H1 (cell line): ENCODE measurements around the gene TMSB10. TPM values are rescaled to one million over a fixed set of nuclear protein-coding genes. Genes with fewer than 3 reads are reported as not detected.

ENCODE experiments used
- CTCF ChIA-PET: fragments of 300-600 bp; sonication (Branson Sonifier 250); formaldehyde crosslinking; loops from one replicate; lab custom pipeline; 2021; ENCODE audit not compliant: partially characterized antibody; lab: Charles Lee
- POLR2A ChIA-PET: fragments of 300-600 bp; sonication (Branson Sonifier 250); formaldehyde crosslinking; loops from one replicate; lab custom pipeline; 2021; ENCODE audit warnings: inconsistent platforms; ENCODE audit not compliant: partially characterized antibody; lab: Charles Lee
- DNase-seq, 2 experiments: peaks; one replicate each; pipeline versions ENCODE4 v3.0.0 to v3.0.0-alpha.2; 2010 to 2022; ENCODE audit warnings: low spot score in 2 of 2, low read depth in 1 of 2, mixed read lengths in 1 of 2
- FAIRE-seq: peaks from 2 replicates; lab custom pipeline; 2011; peaks lifted over from hg19 to GRCh38; lab: Jason Lieb, UNC
- H2AFZ ChIP-seq: 2 replicates; pipeline ENCODE4 v1.8.1; 2012; ENCODE audit warnings: low read length, inconsistent platforms
- H2AK5ac ChIP-seq: 2 replicates; pipeline ENCODE4 v1.6.1; 2013; ENCODE audit warnings: low read depth, low read length
- H2BK120ac ChIP-seq: replicated peaks from 2 replicates; pipeline ENCODE3; 2013; ENCODE audit warnings: low read depth, low read length, inconsistent platforms
- H2BK12ac ChIP-seq: 2 replicates; pipeline ENCODE4 v1.6.1; 2013; ENCODE audit warnings: low read depth, low read length
- H2BK15ac ChIP-seq: 2 replicates; pipeline ENCODE4 v1.6.1; 2013; ENCODE audit warnings: low read length
- H2BK20ac ChIP-seq: 2 replicates; pipeline ENCODE4 v1.6.1; 2013; ENCODE audit warnings: low read length
- H2BK5ac ChIP-seq: 2 replicates; pipeline ENCODE4 v1.6.1; 2013; ENCODE audit warnings: low read depth, low read length
- H3K14ac ChIP-seq: 2 replicates; pipeline ENCODE4 v1.6.1; 2013; ENCODE audit warnings: inconsistent platforms; ENCODE audit not compliant: insufficient read length
- H3K18ac ChIP-seq: 2 replicates; pipeline ENCODE4 v1.6.1; 2013; ENCODE audit warnings: low read length; ENCODE audit errors: extremely low read depth
- H3K23ac ChIP-seq: 2 replicates; pipeline ENCODE4 v1.6.1; 2013; ENCODE audit warnings: inconsistent platforms; ENCODE audit not compliant: insufficient read length
- H3K23me2 ChIP-seq: 2 replicates; pipeline ENCODE4 v1.6.1; 2013; ENCODE audit warnings: low read depth, low read length
- H3K27ac ChIP-seq: 2 replicates; pipeline ENCODE4 v1.6.1; 2011; ENCODE audit warnings: low read depth, low read length, inconsistent platforms
- H3K27me3 ChIP-seq, 4 experiments: replicated peaks in 1 of 4; 1 replicate in 1 of 4; 2 replicates in 3 of 4; pipeline versions ENCODE4 v1.6.1 to v1.8.1; 2011 to 2013; ENCODE audit warnings: low read length in 3 of 4, mild to moderate bottlenecking in 3 of 4, inconsistent platforms in 2 of 4, mixed read lengths in 2 of 4, moderate library complexity in 1 of 4; ENCODE audit not compliant: control insufficient read depth in 3 of 4, insufficient read depth in 3 of 4; ENCODE audit errors: extremely low read depth in 1 of 4
- H3K36me3 ChIP-seq, 4 experiments: 2 replicates each; pipeline versions ENCODE4 v1.6.1 to v1.8.1; 2011 to 2013; ENCODE audit warnings: mild to moderate bottlenecking in 4 of 4, low read length in 3 of 4, moderate library complexity in 2 of 4, control low read depth in 1 of 4, inconsistent platforms in 1 of 4; ENCODE audit not compliant: insufficient read depth in 4 of 4, control insufficient read depth in 2 of 4
- H3K4ac ChIP-seq: replicated peaks from 2 replicates; pipeline ENCODE3; 2013; ENCODE audit warnings: low read length, low read depth, mixed read lengths, inconsistent platforms; ENCODE audit not compliant: insufficient read length
- H3K4me1 ChIP-seq, 4 experiments: replicated peaks in 1 of 4; 1 replicate in 1 of 4; 2 replicates in 3 of 4; pipeline versions ENCODE4 v1.6.1 to v1.8.1; 2011 to 2013; ENCODE audit warnings: low read length in 3 of 4, inconsistent platforms in 2 of 4, mixed read lengths in 1 of 4; ENCODE audit not compliant: insufficient read depth in 4 of 4, control insufficient read depth in 3 of 4
- H3K4me2 ChIP-seq, 2 experiments: 2 replicates each; pipeline versions ENCODE4 v1.6.1 to v1.8.1; 2011 to 2013; ENCODE audit warnings: low read depth in 2 of 2, low read length in 2 of 2, control low read depth in 1 of 2, inconsistent platforms in 1 of 2, mild to moderate bottlenecking in 1 of 2; ENCODE audit not compliant: insufficient read depth in 1 of 2
- H3K4me3 ChIP-seq, 4 experiments: fragments of 200-600, 300-600 bp in 1 of 4; sonication (generic), shearing (Covaris generic), sonication (Bioruptor Twin) in 1 of 4; 2 replicates each; pipeline versions ENCODE4 v1.5.1 to v1.8.1; 2011 to 2016; ENCODE audit warnings: low read length in 4 of 4, low read depth in 3 of 4, control low read depth in 2 of 4, inconsistent platforms in 2 of 4, mild to moderate bottlenecking in 2 of 4, mixed read lengths in 1 of 4, moderate library complexity in 1 of 4; ENCODE audit not compliant: insufficient read depth in 2 of 4; ENCODE audit errors: extremely low read depth in 1 of 4
- H3K56ac ChIP-seq: replicated peaks from 2 replicates; pipeline ENCODE3; 2013; ENCODE audit warnings: low read depth, mild to moderate bottlenecking, mixed read lengths, low read length, inconsistent platforms; ENCODE audit not compliant: insufficient read length
- H3K79me1 ChIP-seq: 2 replicates; pipeline ENCODE4 v1.6.1; 2013; ENCODE audit warnings: low read depth, low read length, control low read depth
- H3K79me2 ChIP-seq, 2 experiments: 2 replicates each; pipeline versions ENCODE4 v1.6.1 to v1.8.1; 2012 to 2013; ENCODE audit warnings: low read length in 2 of 2, mild to moderate bottlenecking in 2 of 2, inconsistent platforms in 1 of 2; ENCODE audit not compliant: insufficient read depth in 2 of 2, control insufficient read depth in 1 of 2
- H3K9ac ChIP-seq, 4 experiments: replicated peaks in 1 of 4; 1 replicate in 1 of 4; 2 replicates in 3 of 4; pipeline versions ENCODE4 v1.6.1 to v1.8.1; 2011 to 2013; ENCODE audit warnings: low read depth in 3 of 4, low read length in 3 of 4, control low read depth in 2 of 4, mild to moderate bottlenecking in 2 of 4, moderate library complexity in 2 of 4, inconsistent platforms in 1 of 4; ENCODE audit errors: extremely low read depth in 1 of 4
- H3K9me3 ChIP-seq, 2 experiments: 2 replicates each; pipeline versions ENCODE4 v1.6.1 to v1.8.1; 2012 to 2013; ENCODE audit warnings: mild to moderate bottlenecking in 2 of 2, moderate library complexity in 2 of 2, control low read depth in 1 of 2, inconsistent platforms in 1 of 2, low read depth in 1 of 2, low read length in 1 of 2, mixed read lengths in 1 of 2; ENCODE audit not compliant: insufficient read depth in 2 of 2
- H4K20me1 ChIP-seq, 2 experiments: replicated peaks in 1 of 2; 2 replicates each; pipeline versions ENCODE3 to v1.8.1; 2011 to 2013; ENCODE audit warnings: inconsistent platforms in 2 of 2, low read length in 2 of 2, mild to moderate bottlenecking in 1 of 2; ENCODE audit not compliant: insufficient read depth in 2 of 2, control insufficient read depth in 1 of 2
- H4K5ac ChIP-seq: 2 replicates; pipeline ENCODE4 v1.6.1; 2013; ENCODE audit warnings: low read length, low read depth, mixed read lengths, inconsistent platforms; ENCODE audit not compliant: insufficient read length
- H4K8ac ChIP-seq: 2 replicates; pipeline ENCODE4 v1.8.0; 2013; ENCODE audit warnings: mild to moderate bottlenecking, moderate library complexity, low read length, inconsistent platforms; ENCODE audit not compliant: insufficient read depth; ENCODE audit errors: extremely low read depth
- H4K91ac ChIP-seq: replicated peaks from 2 replicates; pipeline ENCODE3; 2013; ENCODE audit warnings: low read length, mixed read lengths, inconsistent platforms; ENCODE audit not compliant: insufficient read length
- CTBP2 ChIP-seq: IDR thresholded peaks from 2 replicates; pipeline ENCODE4 v1.7.0; 2011; ENCODE audit warnings: borderline replicate concordance, mild to moderate bottlenecking, moderate library complexity, mixed read lengths, low read length; ENCODE audit not compliant: insufficient read depth, insufficient read length
- EZH2 ChIP-seq: fragments of 200-600 bp; sonication (generic); IDR thresholded peaks from 2 replicates; pipeline ENCODE4 v1.7.1; 2012; ENCODE audit warnings: low read depth, mild to moderate bottlenecking, moderate library complexity, low read length, inconsistent platforms; ENCODE audit not compliant: severe bottlenecking
- GTF2F1 ChIP-seq: IDR thresholded peaks from 2 replicates; pipeline ENCODE4 v1.6.1; 2012; ENCODE audit warnings: low read depth, low read length, improper control_type of control experiment, borderline replicate concordance
- KDM4A ChIP-seq: IDR thresholded peaks from one replicate; pipeline ENCODE4 v1.7.1; 2012; ENCODE audit warnings: low read depth, mild to moderate bottlenecking, moderate library complexity, low read length, inconsistent platforms; ENCODE audit not compliant: severe bottlenecking
- POLR2AphosphoS5 ChIP-seq: IDR thresholded peaks from 2 replicates; pipeline ENCODE4 v1.6.1; 2011; ENCODE audit warnings: low read depth, low read length
- SP1 ChIP-seq: IDR thresholded peaks from 2 replicates; pipeline ENCODE4 v1.6.1; 2011; ENCODE audit warnings: low read depth, low read length
- SP4 ChIP-seq: IDR thresholded peaks from 2 replicates; pipeline ENCODE4 v1.6.1; 2012; ENCODE audit warnings: low read length, inconsistent platforms
- TCF12 ChIP-seq: IDR thresholded peaks from 2 replicates; pipeline ENCODE4 v1.6.1; 2011; ENCODE audit warnings: low read depth, mild to moderate bottlenecking, low read length
- WGBS, 2 experiments: shearing (Covaris generic) in 1 of 2; methylation state at CpG; one replicate each; pipeline versions ENCODE4 v1.1.6 to v1.1.7; 2013 to 2015; ENCODE audit warnings: low lambda C conversion rate in 2 of 2, mixed read lengths in 2 of 2, inconsistent platforms in 1 of 2, low coverage in 1 of 2, missing lambda C conversion rate in 1 of 2; ENCODE audit not compliant: insufficient replicate concordance in 2 of 2, insufficient coverage in 1 of 2, insufficient read length in 1 of 2; ENCODE audit errors: extremely low coverage in 1 of 2, missing lambda C conversion rate in 1 of 2; 5-methylcytosine and 5-hydroxymethylcytosine counted together
- polyA plus RNA-seq, 7 experiments: library from polyadenylated mRNA; depleted of rRNA in 3 of 7; stranded (reverse) in 5 of 7; unstranded in 2 of 7; fragments of >200 nt in 5 of 7; fragments of 200-250 nt in 2 of 7; gene quantifications; 1 replicate in 5 of 7; 2 replicates in 1 of 7; 4 replicates in 1 of 7; pipeline versions ENCODE4 v1.2.1 to v1.2.3, GENCODE V29; 2011 to 2013; ENCODE audit warnings: missing spikeins in 2 of 7, mixed read lengths in 2 of 7
- total RNA-seq: library from RNA; stranded (reverse); fragmentation: NEBNext Ultra II Directional; extraction: Animal tissue kit (Norgen Biotek cat#: 25700); gene quantifications from 2 replicates; pipeline ENCODE4 v1.2.1, GENCODE V29; 2021
- TF ChIP-seq, protein P1 (sequence below): IDR thresholded peaks from 2 replicates; pipeline ENCODE4 v1.6.1; 2012; ENCODE audit warnings: inconsistent platforms
- TF ChIP-seq, protein P2 (sequence below): IDR thresholded peaks from 2 replicates; pipeline ENCODE4 v1.6.1; 2011; ENCODE audit warnings: low read length, improper control_type of control experiment
- TF ChIP-seq, protein P3 (sequence below): IDR thresholded peaks from 2 replicates; pipeline ENCODE4 v1.6.1; 2011; ENCODE audit warnings: low read depth, mild to moderate bottlenecking, low read length; ENCODE audit not compliant: insufficient read depth

Gene TMSB10
- total and polyA plus RNA-seq, 2 of the 8 experiments (the other 6 are each of a cell fraction or from before 2014, with no cell fraction given) = 593 to 1,075 TPM

DNA sequence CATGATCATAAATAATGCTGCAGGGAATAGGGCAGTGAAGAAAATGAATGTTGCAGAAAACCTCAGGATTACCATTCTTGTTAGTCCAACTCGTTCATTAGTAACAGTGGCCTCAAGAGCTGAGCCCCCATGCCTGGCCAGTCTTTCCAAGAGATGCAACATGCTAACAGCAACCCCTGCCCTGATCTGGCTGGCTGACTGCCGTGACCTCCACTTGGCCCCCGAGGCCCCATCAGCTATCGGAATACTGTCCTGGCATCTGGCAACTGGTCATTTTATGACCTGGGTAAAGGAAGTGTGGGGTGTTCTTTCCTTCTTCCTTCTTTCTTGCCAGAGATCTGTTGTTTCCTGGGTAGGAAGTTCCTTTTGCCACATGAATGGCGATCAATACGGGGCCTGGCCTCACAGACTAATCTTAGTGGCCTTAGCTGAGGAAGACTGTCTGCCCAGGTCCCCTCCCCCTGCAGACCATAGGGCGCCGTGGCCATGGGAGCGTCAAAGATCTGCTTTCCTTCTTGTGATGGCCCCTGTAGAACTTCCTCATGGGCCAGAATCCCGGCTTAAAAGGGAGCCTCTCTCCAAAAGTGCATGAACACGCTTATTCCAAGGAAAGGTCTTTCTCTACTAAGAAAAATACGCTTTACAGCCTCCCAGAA lies 14.0 kb upstream of the TMSB10 start:
- Histone ChIP-seq H3K79me2 (no peaks in the 10 kb centered on the region), H2BK120ac (no peak overlapping the region), H4K8ac (no peak overlapping the region), H3K9me3 (no peaks in the 10 kb centered on the region), H3K4me3 (no peak overlapping the region), H3K23me2 (no peaks in the 10 kb centered on the region), H3K4me1 (peaks cover 2 to 7% (median 5%) of the 10 kb centered on the region in 4 experiments; a peak in 5 of 7 replicates), H4K5ac (no peak overlapping the region), H3K79me1 (no peaks in the 10 kb centered on the region), H4K91ac (no peak overlapping the region), H2BK5ac (no peak overlapping the region), H2AK5ac (no peak overlapping the region; the same call in 1 of the 2 replicates), H3K4ac (no peak overlapping the region), H3K56ac (no peak overlapping the region), H3K18ac (no peak overlapping the region), H3K27ac (no peak overlapping the region), H3K36me3 (no peaks in the 10 kb centered on the region), H3K14ac (no peak overlapping the region), H2BK20ac (no peak overlapping the region), H3K27me3 (no peaks in the 10 kb centered on the region; a peak in 1 of 7 replicates), H2BK12ac (no peak overlapping the region), H2BK15ac (no peak overlapping the region), H3K9ac (no peak overlapping the region), H2AFZ (no peak overlapping the region), H3K4me2 (no peak overlapping the region), H3K23ac (no peak overlapping the region), H4K20me1 (no peaks in the 10 kb centered on the region)
- 96% methylated on average over 12 of the region's 12 CpGs; no CpG with 5 or more reads in 1 of the 2 experiments for WGBS, 2 experiments
- POLR2A ChIA-PET = no interaction called here
- CTCF ChIA-PET = interaction anchor here (1.0 to 1.2 kb wide), 2 partner anchors 10 to 11 kb away, joined by 3 read pairs; partner anchors contain the start of gene TRABD2A
- DNase-seq = no peak
- FAIRE-seq = no peak
- TF ChIP-seq POLR2AphosphoS5 (no peak), KDM4A (no peak), SP1 (no peak), TCF12 (no peak), EZH2 (no peak), GTF2F1 (no peak), SP4 (no peak), CTBP2 (no peak)
- TF ChIP-seq, protein P1, sequence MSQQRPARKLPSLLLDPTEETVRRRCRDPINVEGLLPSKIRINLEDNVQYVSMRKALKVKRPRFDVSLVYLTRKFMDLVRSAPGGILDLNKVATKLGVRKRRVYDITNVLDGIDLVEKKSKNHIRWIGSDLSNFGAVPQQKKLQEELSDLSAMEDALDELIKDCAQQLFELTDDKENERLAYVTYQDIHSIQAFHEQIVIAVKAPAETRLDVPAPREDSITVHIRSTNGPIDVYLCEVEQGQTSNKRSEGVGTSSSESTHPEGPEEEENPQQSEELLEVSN = no peak
- TF ChIP-seq, protein P2, sequence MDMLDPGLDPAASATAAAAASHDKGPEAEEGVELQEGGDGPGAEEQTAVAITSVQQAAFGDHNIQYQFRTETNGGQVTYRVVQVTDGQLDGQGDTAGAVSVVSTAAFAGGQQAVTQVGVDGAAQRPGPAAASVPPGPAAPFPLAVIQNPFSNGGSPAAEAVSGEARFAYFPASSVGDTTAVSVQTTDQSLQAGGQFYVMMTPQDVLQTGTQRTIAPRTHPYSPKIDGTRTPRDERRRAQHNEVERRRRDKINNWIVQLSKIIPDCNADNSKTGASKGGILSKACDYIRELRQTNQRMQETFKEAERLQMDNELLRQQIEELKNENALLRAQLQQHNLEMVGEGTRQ = no peak
- TF ChIP-seq, protein P3, sequence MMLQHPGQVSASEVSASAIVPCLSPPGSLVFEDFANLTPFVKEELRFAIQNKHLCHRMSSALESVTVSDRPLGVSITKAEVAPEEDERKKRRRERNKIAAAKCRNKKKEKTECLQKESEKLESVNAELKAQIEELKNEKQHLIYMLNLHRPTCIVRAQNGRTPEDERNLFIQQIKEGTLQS = no peak
